SK-N-SH (cell line): ENCODE results near the gene DNAJC16. TPM values are rescaled to one million over a fixed set of nuclear protein-coding genes. Genes with fewer than 3 reads are reported as not detected.
A peak's percentile ranks its signal among the peaks of the same experiment; 100 is the strongest.
"Not testable (repeated sequence)": the region's sequence is repeated elsewhere in the genome, so short reads cannot be mapped to it uniquely, and the experiment has no call there.

ENCODE experiments used
- CTCF ChIA-PET: fragments of 300-600, 350-600 bp; formaldehyde crosslinking; extraction: SDS; loops from one replicate; lab custom pipeline; 2021; lab: Yijun Ruan, JAX
- POLR2A ChIA-PET: fragments of 350-600 bp; sonication (Branson Sonifier 250); formaldehyde crosslinking; extraction: SDS; loops from one replicate; lab custom pipeline; 2020; ENCODE audit warnings: antibody characterized with exemption, inconsistent platforms; lab: Yijun Ruan, JAX
- DNase-seq: peaks from one replicate; pipeline ENCODE4 v3.0.0; 2012
- H2AFZ ChIP-seq: fragments of 200-600 bp; sonication (generic); 2 replicates; pipeline ENCODE4 v1.8.1; 2016; ENCODE audit warnings: antibody characterized with exemption, mild to moderate bottlenecking, low read depth
- H3F3A ChIP-seq: fragments of 200-600 bp; sonication (generic); replicated peaks from 2 replicates; pipeline ENCODE3; 2016; ENCODE audit warnings: antibody characterized with exemption, mild to moderate bottlenecking; ENCODE audit not compliant: insufficient read depth
- H3K27ac ChIP-seq, 2 experiments: fragments of 200-500 bp in 1 of 2; fragments of 200-600 bp in 1 of 2; sonication (Bioruptor generic) in 1 of 2; sonication (generic), shearing (Covaris generic) in 1 of 2; 2 replicates each; pipeline versions ENCODE4 v1.5.1 to v1.6.1; 2014 to 2016; ENCODE audit warnings: low read depth in 2 of 2, inconsistent platforms in 1 of 2, low read length in 1 of 2, mild to moderate bottlenecking in 1 of 2, mixed read lengths in 1 of 2
- H3K27me3 ChIP-seq: fragments of 200-600 bp; sonication (generic), shearing (Covaris generic); 2 replicates; pipeline ENCODE4 v1.6.1; 2016; ENCODE audit warnings: mixed run types; ENCODE audit not compliant: insufficient read depth
- H3K36me3 ChIP-seq, 2 experiments: fragments of 200-500 bp in 1 of 2; fragments of 200-600 bp in 1 of 2; sonication (Bioruptor generic) in 1 of 2; sonication (generic) in 1 of 2; replicated peaks in 1 of 2; 2 replicates each; pipeline versions ENCODE3 to v1.5.1; 2014 to 2016; ENCODE audit warnings: low read length in 1 of 2, mild to moderate bottlenecking in 1 of 2; ENCODE audit not compliant: insufficient read depth in 2 of 2, control insufficient read depth in 1 of 2
- H3K4me1 ChIP-seq, 2 experiments: fragments of 200-500 bp in 1 of 2; fragments of 200-600 bp in 1 of 2; sonication (Bioruptor generic) in 1 of 2; sonication (generic), shearing (Covaris generic) in 1 of 2; 2 replicates each; pipeline versions ENCODE4 v1.5.1 to v1.6.1; 2014 to 2016; ENCODE audit warnings: low read depth in 1 of 2, low read length in 1 of 2, mixed run types in 1 of 2; ENCODE audit not compliant: insufficient read depth in 2 of 2, control insufficient read depth in 1 of 2
- H3K4me2 ChIP-seq: fragments of 200-600 bp; sonication (generic), shearing (Covaris generic); 2 replicates; pipeline ENCODE4 v1.6.1; 2017; ENCODE audit warnings: mixed run types
- H3K4me3 ChIP-seq, 2 experiments: fragments of 200-500 bp in 1 of 2; fragments of 200-600 bp in 1 of 2; sonication (Bioruptor generic) in 1 of 2; sonication (generic), shearing (Covaris generic) in 1 of 2; 2 replicates each; pipeline versions ENCODE4 v1.5.1 to v1.8.1; 2014 to 2016; ENCODE audit warnings: low read depth in 2 of 2, inconsistent platforms in 1 of 2, low read length in 1 of 2, mild to moderate bottlenecking in 1 of 2, mixed read lengths in 1 of 2, moderate library complexity in 1 of 2
- H3K79me2 ChIP-seq: fragments of 200-600 bp; sonication (generic); 2 replicates; pipeline ENCODE4 v1.8.1; 2017; ENCODE audit warnings: mild to moderate bottlenecking; ENCODE audit not compliant: insufficient read depth
- H3K9ac ChIP-seq: fragments of 200-600 bp; sonication (generic); 2 replicates; pipeline ENCODE4 v1.6.1; 2017; ENCODE audit warnings: mixed run types
- H3K9me2 ChIP-seq: fragments of 200-600 bp; sonication (generic); 2 replicates; pipeline ENCODE4 v1.6.1; 2017; ENCODE audit warnings: mixed run types
- H3K9me3 ChIP-seq: fragments of 200-600 bp; sonication (generic); 2 replicates; pipeline ENCODE4 v1.6.1; 2017; ENCODE audit warnings: mixed run types, mild to moderate bottlenecking, moderate library complexity
- H4K20me1 ChIP-seq: fragments of 200-600 bp; sonication (generic); 2 replicates; pipeline ENCODE4 v1.6.1; 2017; ENCODE audit warnings: mild to moderate bottlenecking, mixed run types; ENCODE audit not compliant: insufficient read depth
- CHD2 ChIP-seq: fragments of 150-350 bp; IDR thresholded peaks from 2 replicates; pipeline ENCODE4 v1.6.1; 2018; ENCODE audit warnings: low read length; ENCODE audit not compliant: partially characterized antibody
- ELF1 ChIP-seq: IDR thresholded peaks from 2 replicates; pipeline ENCODE4 v1.4.0; 2012
- FOSL2 ChIP-seq: IDR thresholded peaks from 2 replicates; pipeline ENCODE4 v1.4.0; 2012; ENCODE audit warnings: low read depth, mild to moderate bottlenecking, moderate library complexity, borderline replicate concordance
- FOXM1 ChIP-seq: IDR thresholded peaks from 2 replicates; pipeline ENCODE4 v1.4.0; 2012; ENCODE audit warnings: low read depth, mild to moderate bottlenecking
- IRF3 ChIP-seq: fragments of 150-350 bp; IDR thresholded peaks from 2 replicates; pipeline ENCODE4 v1.6.1; 2016; ENCODE audit warnings: mild to moderate bottlenecking, low read depth, low read length
- MEF2A ChIP-seq: IDR thresholded peaks from 2 replicates; pipeline ENCODE4 v1.4.0; 2012; ENCODE audit warnings: low read depth, borderline replicate concordance
- MXI1 ChIP-seq: IDR thresholded peaks from 2 replicates; pipeline ENCODE4 v1.6.1; 2012; ENCODE audit warnings: mild to moderate bottlenecking, low read depth, low read length, improper control_type of control experiment
- PBX3 ChIP-seq: IDR thresholded peaks from 2 replicates; pipeline ENCODE4; 2012
- POLR2AphosphoS5 ChIP-seq: IDR thresholded peaks from 2 replicates; pipeline ENCODE4 v1.6.1; 2012; ENCODE audit warnings: low read depth, low read length
- RXRA ChIP-seq: IDR thresholded peaks from 2 replicates; pipeline ENCODE4 v1.4.0; 2012; ENCODE audit warnings: low read depth, mild to moderate bottlenecking, borderline replicate concordance
- TCF12 ChIP-seq: IDR thresholded peaks from 2 replicates; pipeline ENCODE4 v1.4.0; 2012
- USF1 ChIP-seq: IDR thresholded peaks from 2 replicates; pipeline ENCODE4 v1.4.0; 2012; ENCODE audit warnings: low read depth, borderline replicate concordance
- ZBTB33 ChIP-seq: IDR thresholded peaks from 2 replicates; pipeline ENCODE4 v1.4.0; 2012; ENCODE audit warnings: low read depth, borderline replicate concordance
- WGBS: methylation state at CpG from one replicate; pipeline ENCODE4 v1.1.6; 2017; ENCODE audit warnings: low lambda C conversion rate; 5-methylcytosine and 5-hydroxymethylcytosine counted together
- polyA plus RNA-seq, 3 experiments: library from polyadenylated mRNA; depleted of rRNA; stranded (reverse); fragments of >200 nt; gene quantifications; 2 replicates each; pipeline ENCODE4 v1.2.3, GENCODE V29; 2012

Gene DNAJC16
- polyA plus RNA-seq, 1 of the 3 experiments (the other 2 are of a cell fraction) = 8.4 TPM

- TF ChIP-seq ZBTB33 (no peak), ELF1 (no peak)
Measured at GRCh38 chr1:15489052-15489736, 37.5 kb upstream of the DNAJC16 start (continued).

GRCh38 chr1:15491010-15491409 lies 35.6 kb upstream of the DNAJC16 start:
- H3F3A ChIP-seq, CTCF ChIA-PET, H3K9ac ChIP-seq, H2AFZ ChIP-seq, POLR2A ChIA-PET, H3K27me3 ChIP-seq, H3K79me2 ChIP-seq, H4K20me1 ChIP-seq, H3K9me3 ChIP-seq, DNase-seq, H3K9me2 ChIP-seq, H3K4me3 ChIP-seq, H3K4me2 ChIP-seq: not testable (repeated sequence)
- peaks cover 0 to 12% of the 10 kb centered on the region in 2 experiments; a peak in 1 of 4 replicates for H3K4me1 ChIP-seq
- 79% methylated on average over 4 of the region's 4 CpGs for WGBS
- H3K36me3 ChIP-seq = peaks cover 0 to 10% of the 10 kb centered on the region in 2 experiments
- H3K27ac ChIP-seq = 0 out of 4 replicates have a peak overlapping the region, but pooled peaks of 1 of the 2 experiments have one; percentile 20

GRCh38 chr1:15492596-15492995 lies 34.1 kb upstream of the DNAJC16 start:
- Histone ChIP-seq H3K9me2 (no peaks in the 10 kb centered on the region), H4K20me1 (no peaks in the 10 kb centered on the region), H3K4me3 (no peak overlapping the region), H3K9ac (no peak overlapping the region), H3F3A (no peaks in the 10 kb centered on the region), H3K27ac (no peak overlapping the region), H3K4me2 (no peak overlapping the region), H3K4me1 (peaks cover 0 to 12% of the 10 kb centered on the region in 2 experiments; a peak in 1 of 4 replicates), H3K27me3 (no peaks in the 10 kb centered on the region), H3K36me3 (peaks cover 0 to 10% of the 10 kb centered on the region in 2 experiments), H2AFZ (no peak overlapping the region), H3K9me3 (no peaks in the 10 kb centered on the region), H3K79me2 (no peaks in the 10 kb centered on the region)
- no peak for DNase-seq
- POLR2A ChIA-PET = no interaction called here
- CTCF ChIA-PET = interaction anchor here (0.6 to 1.2 kb wide), 2 partner anchors 61 to 169 kb away, joined by 3 read pairs; no protein-coding TSS in a partner anchor
- 83% methylated on average over 3 of the region's 5 CpGs for WGBS
- no peak for TF ChIP-seq FOXM1
- TF ChIP-seq PBX3 = no peak
- TF ChIP-seq IRF3 = no peak
- no peak for TF ChIP-seq POLR2AphosphoS5
- no peak for TF ChIP-seq FOSL2
- TF ChIP-seq ZBTB33 = no peak
- no peak for TF ChIP-seq MEF2A
- no peak for TF ChIP-seq RXRA
- no peak for TF ChIP-seq CHD2
- TF ChIP-seq MXI1 = no peak
- TF ChIP-seq TCF12 = no peak
- no peak for TF ChIP-seq USF1
